H1 (cell line): Measurements from ENCODE around the gene ZDHHC19.

Experiments
- EZH2 ChIP-seq: fragments of 200-600 bp; sonication (generic); IDR thresholded peaks from 2 replicates; pipeline ENCODE4 v1.7.1; 2012; ENCODE audit warnings: low read depth, mild to moderate bottlenecking, moderate library complexity, low read length, inconsistent platforms; ENCODE audit not compliant: severe bottlenecking
- TF ChIP-seq, protein P1 (sequence below), 3 experiments: IDR thresholded peaks; 1 replicate in 2 of 3; 2 replicates in 1 of 3; pipeline versions ENCODE4 v1.5.1 to v1.6.1; 2011; ENCODE audit warnings: low read length in 3 of 3, mild to moderate bottlenecking in 3 of 3, inconsistent platforms in 2 of 3, low read depth in 1 of 3, moderate library complexity in 1 of 3; ENCODE audit not compliant: insufficient read depth in 1 of 3; ENCODE audit errors: control extremely low read depth in 1 of 3

DNA sequence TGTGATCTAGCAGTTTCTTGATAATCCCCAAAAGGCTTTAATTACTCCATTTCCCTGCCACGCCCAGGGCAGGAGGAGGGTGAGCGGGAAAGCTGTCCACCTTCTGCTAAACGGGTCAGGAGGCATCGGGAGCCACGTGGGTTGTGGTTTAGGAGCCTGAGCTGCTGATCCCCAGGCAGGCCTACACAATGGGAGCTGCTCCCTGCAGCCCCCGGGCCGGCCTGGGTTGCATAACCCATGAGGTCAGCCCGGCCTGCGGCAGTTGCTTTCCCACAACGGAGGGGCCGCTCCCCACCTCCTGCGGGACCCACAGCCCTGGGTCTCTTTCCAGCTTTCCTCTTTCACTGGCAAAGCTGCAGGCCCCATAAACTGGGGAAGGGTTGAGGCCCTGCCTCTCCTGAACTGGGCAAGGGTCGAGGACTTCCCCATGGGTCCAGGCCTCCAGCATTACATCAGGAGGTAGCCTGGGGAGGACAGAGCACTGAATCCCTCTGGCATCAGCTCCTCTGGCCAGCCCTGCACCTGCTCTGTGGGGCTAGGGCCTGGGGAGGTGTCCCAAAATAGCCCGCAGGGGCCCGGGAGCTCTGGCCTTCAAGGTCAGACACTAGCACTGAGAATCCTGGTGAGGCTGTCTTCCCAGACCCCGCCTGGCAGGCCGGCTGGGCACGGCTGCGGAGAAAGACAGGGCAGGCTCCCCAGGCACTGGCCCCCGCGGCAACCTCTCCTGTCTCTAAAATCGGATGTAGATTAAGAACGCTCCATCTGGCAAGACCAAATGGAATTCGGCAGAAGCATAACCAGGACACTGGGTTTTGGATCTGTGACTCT is 47.3 kb downstream of the ZDHHC19 start:
- TF ChIP-seq, protein P1, sequence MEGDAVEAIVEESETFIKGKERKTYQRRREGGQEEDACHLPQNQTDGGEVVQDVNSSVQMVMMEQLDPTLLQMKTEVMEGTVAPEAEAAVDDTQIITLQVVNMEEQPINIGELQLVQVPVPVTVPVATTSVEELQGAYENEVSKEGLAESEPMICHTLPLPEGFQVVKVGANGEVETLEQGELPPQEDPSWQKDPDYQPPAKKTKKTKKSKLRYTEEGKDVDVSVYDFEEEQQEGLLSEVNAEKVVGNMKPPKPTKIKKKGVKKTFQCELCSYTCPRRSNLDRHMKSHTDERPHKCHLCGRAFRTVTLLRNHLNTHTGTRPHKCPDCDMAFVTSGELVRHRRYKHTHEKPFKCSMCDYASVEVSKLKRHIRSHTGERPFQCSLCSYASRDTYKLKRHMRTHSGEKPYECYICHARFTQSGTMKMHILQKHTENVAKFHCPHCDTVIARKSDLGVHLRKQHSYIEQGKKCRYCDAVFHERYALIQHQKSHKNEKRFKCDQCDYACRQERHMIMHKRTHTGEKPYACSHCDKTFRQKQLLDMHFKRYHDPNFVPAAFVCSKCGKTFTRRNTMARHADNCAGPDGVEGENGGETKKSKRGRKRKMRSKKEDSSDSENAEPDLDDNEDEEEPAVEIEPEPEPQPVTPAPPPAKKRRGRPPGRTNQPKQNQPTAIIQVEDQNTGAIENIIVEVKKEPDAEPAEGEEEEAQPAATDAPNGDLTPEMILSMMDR (IDR thresholded peaks at IDR 0.05; ENCODE audit: control extremely low read depth in 1 of 3, insufficient read depth in 1 of 3, low read depth in 1 of 3, low read length in 3 of 3): no peak
- no peak for TF ChIP-seq EZH2
